ENCODE results near the gene MYZAP. TPM values are rescaled to one million over a fixed set of nuclear protein-coding genes. Genes with fewer than 3 reads are reported as not detected.

MYZAP gene
- total RNA-seq, 1 experiment from 2014 or later = 6.0 TPM

DNA sequence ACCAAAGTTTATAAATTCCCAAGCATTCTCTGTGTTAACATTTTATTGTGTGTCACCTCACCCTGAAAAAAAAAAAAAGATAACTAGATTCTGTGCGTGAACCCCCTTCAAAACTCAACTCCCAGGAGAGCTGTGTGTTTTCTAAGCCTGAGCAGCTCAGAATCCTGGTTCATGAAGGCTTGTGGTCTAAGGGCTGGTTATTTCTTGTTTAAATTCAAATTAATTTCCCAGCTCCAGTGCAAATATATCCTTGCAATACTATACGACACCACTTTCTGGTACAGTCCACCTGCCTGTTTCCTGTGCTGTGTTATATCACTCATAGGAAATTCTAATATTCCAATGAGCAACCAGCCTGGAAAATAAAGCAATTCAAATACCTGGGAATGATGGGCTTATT is 23.4 kb upstream of the MYZAP start:
- H3K27me3 ChIP-seq (ENCODE audit: low read length) = no peaks in the 10 kb centered on the region

DNA sequence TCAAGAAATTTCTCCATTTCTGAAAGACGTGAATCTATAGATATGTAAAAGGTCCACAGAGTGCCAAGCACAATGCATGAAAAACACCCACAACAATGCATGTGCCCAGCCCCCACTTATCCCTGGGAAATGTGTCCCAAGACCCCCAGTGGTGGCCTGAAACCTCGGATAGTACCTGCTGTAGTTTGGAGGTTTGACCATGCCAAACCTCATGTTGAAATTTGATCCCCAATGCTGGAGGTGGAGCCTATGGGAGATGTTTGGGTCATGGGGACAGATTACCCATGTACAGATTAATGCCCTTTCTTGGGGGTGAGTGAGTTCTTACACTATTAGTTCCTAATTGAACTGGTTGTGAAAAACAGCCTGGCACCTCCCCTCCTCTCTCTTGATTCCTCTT is 21.4 kb upstream of the MYZAP start:
- ATAC-seq = no peak
- 0 out of 2 replicates have a peak overlapping the region, but pooled peaks have one; percentile 75 for H3K4me2 ChIP-seq (ENCODE audit: low read length)

More for the DNA sequence above, 23.4 kb upstream of the MYZAP start:
- Histone ChIP-seq H3K9ac (ENCODE audit: low read length) (no peak overlapping the region), H3K4me3 (ENCODE audit: low read length) (no peak overlapping the region), H3K4me2 (ENCODE audit: low read length) (no peak overlapping the region), H3K9me3 (ENCODE audit: low read length) (no peaks in the 10 kb centered on the region), H3K36me3 (ENCODE audit: low read depth, low read length) (no peaks in the 10 kb centered on the region), H4K20me1 (ENCODE audit: low read length) (no peaks in the 10 kb centered on the region), H3K27ac (ENCODE audit: low read length) (no peak overlapping the region), H3F3A (ENCODE audit: low read length, unreplicated experiment) (no peaks in the 10 kb centered on the region), H3K9me2 (replicated peaks; ENCODE audit: low read length) (no peaks in the 10 kb centered on the region), H3K4me1 (ENCODE audit: insufficient read depth, low read length) (peaks cover 35% of the 10 kb centered on the region), H2AFZ (ENCODE audit: low read length) (no peak overlapping the region), H3K79me2 (ENCODE audit: low read length) (no peaks in the 10 kb centered on the region)
- TF ChIP-seq EZH2phosphoT487 (IDR thresholded peaks at IDR 0.05; ENCODE audit: borderline replicate concordance, low read length) = no peak
- TF ChIP-seq, protein P1, sequence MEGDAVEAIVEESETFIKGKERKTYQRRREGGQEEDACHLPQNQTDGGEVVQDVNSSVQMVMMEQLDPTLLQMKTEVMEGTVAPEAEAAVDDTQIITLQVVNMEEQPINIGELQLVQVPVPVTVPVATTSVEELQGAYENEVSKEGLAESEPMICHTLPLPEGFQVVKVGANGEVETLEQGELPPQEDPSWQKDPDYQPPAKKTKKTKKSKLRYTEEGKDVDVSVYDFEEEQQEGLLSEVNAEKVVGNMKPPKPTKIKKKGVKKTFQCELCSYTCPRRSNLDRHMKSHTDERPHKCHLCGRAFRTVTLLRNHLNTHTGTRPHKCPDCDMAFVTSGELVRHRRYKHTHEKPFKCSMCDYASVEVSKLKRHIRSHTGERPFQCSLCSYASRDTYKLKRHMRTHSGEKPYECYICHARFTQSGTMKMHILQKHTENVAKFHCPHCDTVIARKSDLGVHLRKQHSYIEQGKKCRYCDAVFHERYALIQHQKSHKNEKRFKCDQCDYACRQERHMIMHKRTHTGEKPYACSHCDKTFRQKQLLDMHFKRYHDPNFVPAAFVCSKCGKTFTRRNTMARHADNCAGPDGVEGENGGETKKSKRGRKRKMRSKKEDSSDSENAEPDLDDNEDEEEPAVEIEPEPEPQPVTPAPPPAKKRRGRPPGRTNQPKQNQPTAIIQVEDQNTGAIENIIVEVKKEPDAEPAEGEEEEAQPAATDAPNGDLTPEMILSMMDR (conservative IDR thresholded peaks at IDR 0.05; ENCODE audit: low read depth, low read length) = no peak
- TF ChIP-seq EZH2 (IDR thresholded peaks at IDR 0.05; ENCODE audit: low read length, unreplicated experiment) = no peak
- no peak for ATAC-seq
- CTCF ChIA-PET = no interaction called here
- POLR2A ChIA-PET (ENCODE audit: unreplicated experiment) = no interaction called here
- BruUV-seq (replicated peaks) = no TSS peak
- intact Hi-C loops (cut with micrococcal nuclease) = no loop called here
- no peak for DNase-seq

DNA sequence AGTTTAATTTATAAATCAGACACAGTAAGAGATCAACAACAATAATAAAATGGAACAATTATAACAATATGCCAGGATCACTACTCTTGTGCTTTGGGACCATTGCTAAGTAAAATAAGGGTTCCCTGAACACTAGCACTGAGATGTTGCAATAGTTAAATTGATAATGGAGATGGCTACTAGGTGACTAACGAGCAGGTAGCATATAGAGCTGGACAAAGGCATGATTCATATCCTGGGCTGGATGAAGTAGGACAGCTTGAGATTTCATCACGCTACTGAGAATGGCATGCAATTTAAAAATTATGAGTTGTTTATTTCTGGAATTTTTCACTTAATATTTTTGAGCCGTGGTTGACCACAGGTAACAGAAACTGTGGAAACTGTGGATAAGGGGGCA is 20.7 kb upstream of the MYZAP start:
- ChIA-PET POLR2A (ENCODE audit: unreplicated experiment) (no interaction called here), CTCF (no interaction called here)
- BruUV-seq (replicated peaks) = no TSS peak
- Histone ChIP-seq H3K27ac (ENCODE audit: low read length) (peak overlapping the region; percentile 82), H2AFZ (ENCODE audit: low read length) (peak overlapping the region; percentile 64), H3K9me2 (replicated peaks; ENCODE audit: low read length) (no peaks in the 10 kb centered on the region), H3K9ac (ENCODE audit: low read length) (peak overlapping the region; percentile 40), H3K79me2 (ENCODE audit: low read length) (no peaks in the 10 kb centered on the region), H3K9me3 (ENCODE audit: low read length) (no peaks in the 10 kb centered on the region), H3K4me3 (ENCODE audit: low read length) (peak overlapping the region; percentile 27; the same call in 1 of the 2 replicates), H4K20me1 (ENCODE audit: low read length) (no peaks in the 10 kb centered on the region), H3F3A (ENCODE audit: low read length, unreplicated experiment) (no peaks in the 10 kb centered on the region), H3K27me3 (ENCODE audit: low read length) (no peaks in the 10 kb centered on the region), H3K4me1 (ENCODE audit: insufficient read depth, low read length) (peaks cover 29% of the 10 kb centered on the region), H3K36me3 (ENCODE audit: low read depth, low read length) (no peaks in the 10 kb centered on the region), H3K4me2 (ENCODE audit: low read length) (peak overlapping the region; percentile 75)
- DNase-seq (peak; percentile 84), ATAC-seq (peak; percentile 94)
- no peak for TF ChIP-seq EZH2phosphoT487 (IDR thresholded peaks at IDR 0.05; ENCODE audit: borderline replicate concordance, low read length)
- no peak for TF ChIP-seq EZH2 (IDR thresholded peaks at IDR 0.05; ENCODE audit: low read length, unreplicated experiment)
- TF ChIP-seq, protein P1 (conservative IDR thresholded peaks at IDR 0.05; ENCODE audit: low read depth, low read length) = no peak
- intact Hi-C loops (cut with micrococcal nuclease) = no loop called here

More for the DNA sequence above, 21.4 kb upstream of the MYZAP start:
- no peaks in the 10 kb centered on the region for H3K9me2 ChIP-seq (replicated peaks; ENCODE audit: low read length)
- TF ChIP-seq EZH2 (IDR thresholded peaks at IDR 0.05; ENCODE audit: low read length, unreplicated experiment) (no peak), EZH2phosphoT487 (IDR thresholded peaks at IDR 0.05; ENCODE audit: borderline replicate concordance, low read length) (no peak)
- peaks cover 33% of the 10 kb centered on the region for H3K4me1 ChIP-seq (ENCODE audit: insufficient read depth, low read length)
- no peak overlapping the region; the same call in 1 of the 2 replicates for H3K9ac ChIP-seq (ENCODE audit: low read length)
- H3K27ac ChIP-seq (ENCODE audit: low read length) = peak overlapping the region; percentile 82
- H2AFZ ChIP-seq (ENCODE audit: low read length) = no peak overlapping the region
- DNase-seq = no peak
- H3F3A ChIP-seq (ENCODE audit: low read length, unreplicated experiment) = no peaks in the 10 kb centered on the region
- H3K79me2 ChIP-seq (ENCODE audit: low read length) = no peaks in the 10 kb centered on the region
- no peak overlapping the region for H3K4me3 ChIP-seq (ENCODE audit: low read length)
- H4K20me1 ChIP-seq (ENCODE audit: low read length) = no peaks in the 10 kb centered on the region
- H3K27me3 ChIP-seq (ENCODE audit: low read length) = no peaks in the 10 kb centered on the region
- intact Hi-C loops (cut with micrococcal nuclease) = no loop called here
- no TSS peak for BruUV-seq (replicated peaks)
- CTCF ChIA-PET = no interaction called here
- POLR2A ChIA-PET (ENCODE audit: unreplicated experiment) = no interaction called here
- no peaks in the 10 kb centered on the region for H3K36me3 ChIP-seq (ENCODE audit: low read depth, low read length)
- H3K9me3 ChIP-seq (ENCODE audit: low read length) = no peaks in the 10 kb centered on the region

All from PC-3 (cell line).